Ovary (tissue), 3 donors: ENCODE data around the gene DNAH8.

Experiments used
- CTCF ChIP-seq, 3 donors: fragments of 450-650 bp in 2 of 3; fragments of 200-600 bp in 1 of 3; IDR thresholded peaks; one replicate each; pipeline versions ENCODE4 v1.5.1 to v1.8.0; 2016 to 2022; ENCODE audit warnings: antibody characterized with exemption in 3 of 3, mild to moderate bottlenecking in 1 of 3
- EP300 ChIP-seq: sonication (generic); formaldehyde crosslinking; IDR thresholded peaks from one replicate; pipeline ENCODE4 v1.6.1; 2017; ENCODE audit warnings: antibody characterized with exemption
- donor health status: DM: no; HTN: no; CAD: no.

GRCh38 chr6:39068391-39068790 lies 353.3 kb downstream of the DNAH8 start:
- no peak for TF ChIP-seq EP300
- no peak for TF ChIP-seq CTCF (IDR thresholded peaks at IDR 0.05)
